Naive thymus-derived CD8-positive, alpha-beta T cell (primary cell): ENCODE measurements around the gene C10orf90. TPM values are rescaled to one million over a fixed set of nuclear protein-coding genes. Genes with fewer than 3 reads are reported as not detected.

Experiments
- ATAC-seq, 2 donors: fragments of 150-1000 bp; cut with Tn5 transposase in 1 of 2; sonication (Bioruptor Pico), chemical (Tn5 transposase) in 1 of 2; 1 replicate in 1 of 2; 2 replicates in 1 of 2; pipeline ENCODE4 v1.10.0; 2021; ENCODE audit warnings: mild to moderate bottlenecking in 2 of 2, moderate library complexity in 2 of 2
- POLR2A ChIA-PET: fragments of 350-600 bp; sonication (Branson Sonifier 250); formaldehyde crosslinking; loops from one replicate; lab custom pipeline; 2021; ENCODE audit warnings: antibody characterized with exemption; lab: Charles Lee
- DNase-seq, 10 donors: peaks; one replicate each; pipeline versions ENCODE4 v3.0.0 to v3.0.0-alpha.2; 2020 to 2022
- H3K27ac Mint-ChIP-seq, 10 donors: one replicate each; pipeline ENCODE4 v1.8.0; 2020 to 2022; ENCODE audit warnings: mild to moderate bottlenecking in 10 of 10, mixed read lengths in 10 of 10, moderate library complexity in 4 of 10, inconsistent platforms in 1 of 10
- H3K27me3 Mint-ChIP-seq, 5 donors: one replicate each; pipeline ENCODE4 v1.8.0; 2021 to 2022; ENCODE audit warnings: mixed read lengths in 5 of 5
- H3K36me3 Mint-ChIP-seq, 3 donors: one replicate each; pipeline ENCODE4 v1.8.0; 2020 to 2022; ENCODE audit warnings: mixed read lengths in 3 of 3, mild to moderate bottlenecking in 2 of 3, inconsistent platforms in 1 of 3
- H3K4me1 Mint-ChIP-seq, 4 donors: one replicate each; pipeline ENCODE4 v1.8.0; 2021 to 2022; ENCODE audit warnings: mixed read lengths in 4 of 4
- H3K4me3 Mint-ChIP-seq, 10 donors: one replicate each; pipeline ENCODE4 v1.8.0; 2020 to 2022; ENCODE audit warnings: mild to moderate bottlenecking in 10 of 10, mixed read lengths in 10 of 10, moderate library complexity in 6 of 10, inconsistent platforms in 1 of 10
- H3K9me3 Mint-ChIP-seq, 9 donors: one replicate each; pipeline ENCODE4 v1.8.0; 2020 to 2022; ENCODE audit warnings: mixed read lengths in 9 of 9, mild to moderate bottlenecking in 3 of 9, inconsistent platforms in 1 of 9, moderate library complexity in 1 of 9
- polyA plus RNA-seq, 3 donors: library from polyadenylated mRNA; unstranded; fragments of 300-500 nt; fragmentation: Illumina TruSeq; gene quantifications; one replicate each; pipeline ENCODE4 v1.2.3, GENCODE V29; 2021
- total RNA-seq, 8 experiments: library from RNA in 2 of 8; stranded (reverse) in 2 of 8; gene quantifications; one replicate each; pipeline ENCODE4 v1.2.3 and lab custom pipeline; 2021 to 2026

C10orf90 gene
- total and polyA plus RNA-seq, 5 experiments from 2014 or later: not detected

- no peak overlapping the region for H3K4me3 Mint-ChIP-seq
- DNase-seq: no peak
- no peaks in the 10 kb centered on the region for H3K4me1 Mint-ChIP-seq
- peaks cover 0 to 3% (median 0%) of the 10 kb centered on the region in 9 donors for H3K9me3 Mint-ChIP-seq
- no peak for ATAC-seq
- H3K27ac Mint-ChIP-seq: no peak overlapping the region
- POLR2A ChIA-PET: no interaction called here
- H3K36me3 Mint-ChIP-seq: no peaks in the 10 kb centered on the region
- H3K27me3 Mint-ChIP-seq: peaks cover 1 to 38% (median 12%) of the 10 kb centered on the region in 5 donors
These were observed 84.4 kb downstream of the C10orf90 start for GRCh38 chr10:126586128-126586527.

- H3K36me3 Mint-ChIP-seq: no peaks in the 10 kb centered on the region
- no peak overlapping the region for H3K4me3 Mint-ChIP-seq
- peaks cover 0 to 3% (median 0%) of the 10 kb centered on the region in 9 donors for H3K9me3 Mint-ChIP-seq
- ATAC-seq (no peak), DNase-seq (no peak)
- H3K27ac Mint-ChIP-seq: no peak overlapping the region
- POLR2A ChIA-PET: no interaction called here
- H3K4me1 Mint-ChIP-seq: no peaks in the 10 kb centered on the region
- peaks cover 1 to 38% (median 16%) of the 10 kb centered on the region in 5 donors for H3K27me3 Mint-ChIP-seq
These were observed 85.1 kb downstream of the C10orf90 start for GRCh38 chr10:126585249-126586017.

DNA sequence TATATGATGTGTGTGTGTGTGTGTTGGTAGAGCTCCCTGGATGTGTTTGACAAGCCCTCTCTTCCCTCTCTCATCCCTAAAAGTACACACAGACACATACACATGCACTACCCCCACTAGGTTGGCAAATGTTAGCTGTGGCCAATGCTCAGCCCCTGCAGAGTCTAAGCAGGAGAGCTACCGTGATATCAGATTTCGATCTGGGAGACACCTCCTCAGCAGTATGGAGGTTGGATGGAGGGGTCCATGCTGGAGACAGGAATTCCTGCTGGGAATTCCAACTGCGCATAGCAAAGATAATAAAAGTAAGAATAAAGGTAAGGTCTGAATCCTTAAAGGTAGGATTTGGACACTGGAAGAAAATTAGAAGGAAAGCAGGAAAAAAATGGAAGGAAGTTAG is 85.7 kb downstream of the C10orf90 start:
- ATAC-seq: no peak
- H3K36me3 Mint-ChIP-seq: no peaks in the 10 kb centered on the region
- POLR2A ChIA-PET: no interaction called here
- DNase-seq: no peak
- no peaks in the 10 kb centered on the region for H3K4me1 Mint-ChIP-seq
- no peak overlapping the region for H3K27ac Mint-ChIP-seq
- H3K9me3 Mint-ChIP-seq: peaks cover 0 to 3% (median 0%) of the 10 kb centered on the region in 9 donors
- H3K4me3 Mint-ChIP-seq: no peak overlapping the region
- peaks cover 1 to 38% (median 16%) of the 10 kb centered on the region in 5 donors for H3K27me3 Mint-ChIP-seq

DNA sequence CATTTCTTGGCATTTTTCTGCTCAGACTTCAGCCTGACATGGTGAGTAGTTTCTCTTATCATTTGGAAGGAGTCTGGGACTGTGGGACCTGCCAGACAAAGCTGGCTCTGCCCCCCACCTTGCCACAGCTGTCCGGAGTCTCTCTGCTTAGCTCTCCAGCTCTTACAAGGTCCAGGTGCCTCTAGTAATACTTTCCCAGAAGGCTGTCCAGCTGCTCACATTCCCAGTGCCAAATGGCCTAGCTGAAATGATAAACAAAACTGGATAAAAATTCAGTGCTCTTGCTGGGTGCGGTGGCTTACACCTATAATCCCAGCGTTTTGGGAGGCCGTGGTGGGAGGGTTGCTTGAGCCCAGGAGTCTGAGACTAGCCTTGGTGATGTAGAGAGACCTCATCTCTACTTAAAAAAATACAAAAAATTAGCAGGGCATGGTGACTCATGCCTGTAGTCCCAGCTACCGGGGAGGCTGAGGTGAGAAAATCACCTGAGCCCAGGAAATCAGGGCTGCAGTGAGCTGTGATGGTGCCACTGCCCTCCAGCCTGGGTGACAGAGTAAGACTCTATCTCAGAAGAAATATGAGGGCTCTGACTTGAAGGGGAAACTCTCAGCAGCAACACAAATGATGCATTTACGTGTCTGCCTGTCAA is 86.8 kb downstream of the C10orf90 start:
- POLR2A ChIA-PET: no interaction called here
- Mint-ChIP-seq H3K36me3 (no peaks in the 10 kb centered on the region), H3K27me3 (peaks cover 1 to 30% (median 16%) of the 10 kb centered on the region in 5 donors), H3K4me3 (no peak overlapping the region), H3K27ac (no peak overlapping the region), H3K4me1 (no peaks in the 10 kb centered on the region), H3K9me3 (peaks cover 0 to 3% (median 0%) of the 10 kb centered on the region in 9 donors)
- DNase-seq (no peak), ATAC-seq (no peak)

GRCh38 chr10:126581648-126582046 is 88.8 kb downstream of the C10orf90 start:
- ATAC-seq (no peak), DNase-seq (no peak)
- peaks cover 1 to 25% (median 16%) of the 10 kb centered on the region in 5 donors for H3K27me3 Mint-ChIP-seq
- H3K9me3 Mint-ChIP-seq: peaks cover 0 to 5% (median 0%) of the 10 kb centered on the region in 9 donors
- no peak overlapping the region for H3K4me3 Mint-ChIP-seq
- H3K4me1 Mint-ChIP-seq: no peaks in the 10 kb centered on the region
- no peaks in the 10 kb centered on the region for H3K36me3 Mint-ChIP-seq
- H3K27ac Mint-ChIP-seq: no peak overlapping the region
- POLR2A ChIA-PET: no interaction called here

- Mint-ChIP-seq H3K4me1 (no peaks in the 10 kb centered on the region), H3K4me3 (no peak overlapping the region)
- ATAC-seq: no peak
These were observed 89.4 kb downstream of the C10orf90 start for GRCh38 chr10:126580873-126581647.

DNA sequence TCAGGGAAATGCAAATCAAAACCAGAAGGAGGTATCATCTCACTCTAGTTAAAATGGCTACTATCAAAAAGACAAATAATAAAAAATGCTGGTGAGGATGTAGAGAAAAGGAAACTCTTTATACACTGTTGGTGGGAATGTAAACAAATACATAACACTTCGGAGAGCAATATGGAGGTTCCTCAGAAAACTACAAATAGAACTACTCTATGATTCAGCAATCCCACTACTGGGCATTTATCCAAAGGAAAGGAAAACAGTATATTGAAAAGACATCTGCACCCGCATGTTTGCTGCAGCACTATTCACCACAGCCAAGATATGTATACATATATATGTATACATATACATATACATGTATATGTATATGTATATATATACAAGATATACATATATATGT is 94.2 kb downstream of the C10orf90 start:
- POLR2A ChIA-PET: no interaction called here
- Mint-ChIP-seq H3K9me3 (peaks cover 0 to 25% (median 0%) of the 10 kb centered on the region in 9 donors), H3K27me3 (peaks cover 0 to 5% (median 0%) of the 10 kb centered on the region in 5 donors), H3K4me3 (no peak overlapping the region), H3K36me3 (no peaks in the 10 kb centered on the region), H3K27ac (no peak overlapping the region), H3K4me1 (no peaks in the 10 kb centered on the region)
- DNase-seq (no peak), ATAC-seq (no peak)

More at GRCh38 chr10:126580873-126581647, 89.4 kb downstream of the C10orf90 start:
- no peak for DNase-seq
- Mint-ChIP-seq H3K36me3 (no peaks in the 10 kb centered on the region), H3K9me3 (peaks cover 0 to 11% (median 0%) of the 10 kb centered on the region in 9 donors), H3K27me3 (peaks cover under 1 to 22% (median 16%) of the 10 kb centered on the region in 5 donors), H3K27ac (no peak overlapping the region)
- POLR2A ChIA-PET: no interaction called here

- Mint-ChIP-seq H3K4me3 (no peak overlapping the region), H3K27me3 (peaks cover 0 to 23% (median 5%) of the 10 kb centered on the region in 5 donors), H3K27ac (no peak overlapping the region), H3K9me3 (peaks cover 0 to 13% (median 0%) of the 10 kb centered on the region in 9 donors), H3K4me1 (no peaks in the 10 kb centered on the region), H3K36me3 (no peaks in the 10 kb centered on the region)
- POLR2A ChIA-PET: no interaction called here
- no peak for DNase-seq
- no peak for ATAC-seq
These were observed 99.6 kb downstream of the C10orf90 start for GRCh38 chr10:126570621-126571602.

DNA sequence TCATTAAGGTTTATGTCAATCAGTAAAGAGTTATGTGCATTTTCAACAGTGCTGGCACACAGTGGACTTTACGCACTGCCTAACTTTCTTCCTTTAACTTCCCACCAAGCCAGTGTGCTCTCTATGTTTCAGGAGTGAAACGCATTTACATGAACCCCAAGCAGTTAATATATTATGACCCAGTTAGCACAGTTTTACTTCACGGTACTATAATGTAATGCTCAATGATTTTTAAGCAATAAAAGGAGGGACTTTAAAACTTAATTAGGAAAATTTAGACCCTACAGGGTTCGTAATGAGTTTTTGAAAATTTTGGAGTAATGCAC is 100.3 kb downstream of the C10orf90 start:
- H3K4me1 Mint-ChIP-seq: no peaks in the 10 kb centered on the region
- H3K9me3 Mint-ChIP-seq: peaks cover 0 to 14% (median 0%) of the 10 kb centered on the region in 9 donors
- POLR2A ChIA-PET: no interaction called here
- DNase-seq: no peak
- no peak overlapping the region for H3K4me3 Mint-ChIP-seq
- H3K27me3 Mint-ChIP-seq: peaks cover 0 to 23% (median 5%) of the 10 kb centered on the region in 5 donors
- H3K36me3 Mint-ChIP-seq: no peaks in the 10 kb centered on the region
- ATAC-seq: no peak
- no peak overlapping the region for H3K27ac Mint-ChIP-seq

DNA sequence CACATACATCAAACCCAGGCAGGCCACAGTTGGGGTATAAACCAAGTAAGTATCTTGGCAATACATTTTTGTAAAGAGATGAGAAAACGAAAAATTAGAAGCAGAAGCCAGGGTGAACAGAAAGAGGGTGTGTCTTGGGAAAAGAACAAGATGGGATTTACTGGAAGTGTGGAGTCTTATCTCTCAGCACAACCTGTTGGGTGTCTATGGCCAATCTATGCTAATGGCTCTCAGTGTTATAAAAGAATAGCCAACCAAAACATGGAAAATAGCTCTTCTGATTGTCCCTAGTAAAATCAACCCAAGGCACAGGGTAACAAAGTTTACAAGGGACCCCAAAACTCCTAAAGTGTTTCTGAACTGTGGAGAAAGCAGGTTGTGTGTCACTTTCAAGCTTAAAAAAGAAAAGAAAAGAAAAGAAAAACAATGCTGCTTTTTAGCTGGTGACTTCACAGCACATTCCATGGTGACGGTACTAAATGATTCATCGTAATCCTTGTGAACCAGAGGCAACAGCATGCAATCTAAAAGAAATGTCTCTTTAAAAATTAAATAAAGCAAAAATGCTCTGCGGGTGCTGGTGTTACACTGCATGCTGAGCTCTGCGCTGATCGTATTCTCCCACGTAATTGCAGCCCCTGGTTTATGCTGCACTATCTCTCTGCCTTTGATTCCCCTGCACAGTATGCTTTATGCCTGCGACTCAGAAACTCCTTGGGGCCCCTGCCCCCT is 100.8 kb downstream of the C10orf90 start:
- DNase-seq (no peak), ATAC-seq (no peak)
- peaks cover 0 to 23% (median 5%) of the 10 kb centered on the region in 5 donors for H3K27me3 Mint-ChIP-seq
- H3K27ac Mint-ChIP-seq: no peak overlapping the region
- peaks cover 0 to 14% (median 0%) of the 10 kb centered on the region in 9 donors for H3K9me3 Mint-ChIP-seq
- no peaks in the 10 kb centered on the region for H3K36me3 Mint-ChIP-seq
- no peak overlapping the region for H3K4me3 Mint-ChIP-seq
- H3K4me1 Mint-ChIP-seq: no peaks in the 10 kb centered on the region
- POLR2A ChIA-PET: no interaction called here

DNA sequence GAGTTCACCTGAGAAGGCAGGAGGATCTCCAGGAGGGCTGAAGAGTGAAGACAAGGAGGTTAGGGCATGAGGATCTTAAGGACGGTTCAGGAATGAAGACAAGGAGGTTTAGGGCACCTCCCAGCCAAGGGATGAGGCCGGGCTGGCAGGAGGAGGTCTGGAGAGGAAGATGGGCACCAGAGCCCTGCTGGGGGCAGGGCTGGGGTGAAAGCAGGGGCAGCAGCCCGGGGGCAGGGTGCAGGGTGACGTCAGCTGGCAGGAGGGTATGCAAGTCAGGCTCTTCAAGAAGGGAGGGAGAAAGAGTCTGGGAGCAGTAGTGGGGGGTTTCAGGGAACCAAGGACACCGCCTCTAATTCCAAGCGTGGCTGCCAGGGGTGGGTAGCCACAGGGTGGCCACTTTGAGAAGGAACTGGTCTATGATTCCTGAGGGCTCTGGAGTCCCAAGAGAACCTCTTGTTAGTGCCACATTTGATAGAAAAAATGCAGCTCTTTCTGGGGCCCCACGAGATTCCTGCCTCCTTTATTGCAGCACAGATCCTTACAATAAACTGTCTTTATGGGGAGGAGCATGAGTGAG is 101.6 kb downstream of the C10orf90 start:
- H3K36me3 Mint-ChIP-seq: no peaks in the 10 kb centered on the region
- H3K27ac Mint-ChIP-seq: no peak overlapping the region
- POLR2A ChIA-PET: no interaction called here
- no peak overlapping the region for H3K4me3 Mint-ChIP-seq
- DNase-seq: no peak
- H3K4me1 Mint-ChIP-seq: no peaks in the 10 kb centered on the region
- peaks cover 0 to 23% (median 5%) of the 10 kb centered on the region in 5 donors for H3K27me3 Mint-ChIP-seq
- H3K9me3 Mint-ChIP-seq: peaks cover 0 to 14% (median 2%) of the 10 kb centered on the region in 9 donors
- no peak for ATAC-seq
